ENCODE results near the gene NADK2.

DNA sequence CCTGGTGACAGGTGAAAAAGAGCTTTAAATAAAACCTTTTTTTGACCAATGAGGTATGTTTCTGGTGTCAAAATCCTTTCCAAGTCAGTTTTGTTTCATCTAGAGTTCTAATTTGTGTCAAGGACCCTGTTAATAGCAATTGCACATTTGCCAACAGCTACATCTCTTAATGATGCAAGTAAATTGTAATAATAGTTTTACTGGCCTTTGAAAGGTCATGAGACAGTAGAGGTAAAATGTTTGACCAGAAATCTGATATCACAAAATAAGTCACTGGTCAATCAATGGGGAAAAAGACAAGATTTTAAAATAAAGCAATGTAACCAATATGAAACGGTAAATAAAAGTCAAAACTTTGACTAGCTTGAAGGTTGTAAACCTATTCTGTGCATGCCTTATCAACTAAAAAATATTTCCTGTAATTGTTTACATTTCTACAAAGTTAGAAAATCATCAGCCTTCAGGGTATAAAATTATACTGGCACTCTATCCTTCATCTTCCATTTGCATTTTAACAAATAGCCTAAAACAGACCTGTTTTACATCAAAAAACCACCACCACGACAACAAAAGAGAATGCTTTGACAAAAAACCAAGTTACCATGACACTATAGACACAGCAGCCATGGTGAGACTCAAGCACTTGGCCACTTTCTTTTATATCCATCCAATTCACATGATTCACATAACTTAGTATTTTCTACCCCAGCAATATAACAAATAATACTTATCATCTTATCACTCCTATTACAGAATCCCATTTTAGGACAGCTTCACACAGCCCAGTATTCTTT lies 3.0 kb downstream of the NADK2 start:
- TF ChIP-seq, protein P1, sequence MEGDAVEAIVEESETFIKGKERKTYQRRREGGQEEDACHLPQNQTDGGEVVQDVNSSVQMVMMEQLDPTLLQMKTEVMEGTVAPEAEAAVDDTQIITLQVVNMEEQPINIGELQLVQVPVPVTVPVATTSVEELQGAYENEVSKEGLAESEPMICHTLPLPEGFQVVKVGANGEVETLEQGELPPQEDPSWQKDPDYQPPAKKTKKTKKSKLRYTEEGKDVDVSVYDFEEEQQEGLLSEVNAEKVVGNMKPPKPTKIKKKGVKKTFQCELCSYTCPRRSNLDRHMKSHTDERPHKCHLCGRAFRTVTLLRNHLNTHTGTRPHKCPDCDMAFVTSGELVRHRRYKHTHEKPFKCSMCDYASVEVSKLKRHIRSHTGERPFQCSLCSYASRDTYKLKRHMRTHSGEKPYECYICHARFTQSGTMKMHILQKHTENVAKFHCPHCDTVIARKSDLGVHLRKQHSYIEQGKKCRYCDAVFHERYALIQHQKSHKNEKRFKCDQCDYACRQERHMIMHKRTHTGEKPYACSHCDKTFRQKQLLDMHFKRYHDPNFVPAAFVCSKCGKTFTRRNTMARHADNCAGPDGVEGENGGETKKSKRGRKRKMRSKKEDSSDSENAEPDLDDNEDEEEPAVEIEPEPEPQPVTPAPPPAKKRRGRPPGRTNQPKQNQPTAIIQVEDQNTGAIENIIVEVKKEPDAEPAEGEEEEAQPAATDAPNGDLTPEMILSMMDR (IDR thresholded peaks at IDR 0.05; ENCODE audit: insufficient read depth, low read depth, low read length) = no peak
- TF ChIP-seq EZH2 (IDR thresholded peaks at IDR 0.05; ENCODE audit: insufficient read depth, low read length) = no peak

Measured in astrocyte (in vitro differentiated cells and primary cell).